Measurements from ENCODE around the gene FGFR3. TPM values are rescaled to one million over a fixed set of nuclear protein-coding genes. Genes with fewer than 3 reads are reported as not detected.

Gene FGFR3
- polyA plus RNA-seq, 4 donors = 70.0 to 150 (median 103) TPM

GRCh38 chr4:1785592-1785991, 7.5 kb upstream of the FGFR3 start:
- DNase-seq (ENCODE audit: low read depth in 4 of 4, low spot score in 2 of 4) = no peak

GRCh38 chr4:1786544-1787362, 6.3 kb upstream of the FGFR3 start:
- no peak for DNase-seq (ENCODE audit: low read depth in 4 of 4, low spot score in 2 of 4)

DNA sequence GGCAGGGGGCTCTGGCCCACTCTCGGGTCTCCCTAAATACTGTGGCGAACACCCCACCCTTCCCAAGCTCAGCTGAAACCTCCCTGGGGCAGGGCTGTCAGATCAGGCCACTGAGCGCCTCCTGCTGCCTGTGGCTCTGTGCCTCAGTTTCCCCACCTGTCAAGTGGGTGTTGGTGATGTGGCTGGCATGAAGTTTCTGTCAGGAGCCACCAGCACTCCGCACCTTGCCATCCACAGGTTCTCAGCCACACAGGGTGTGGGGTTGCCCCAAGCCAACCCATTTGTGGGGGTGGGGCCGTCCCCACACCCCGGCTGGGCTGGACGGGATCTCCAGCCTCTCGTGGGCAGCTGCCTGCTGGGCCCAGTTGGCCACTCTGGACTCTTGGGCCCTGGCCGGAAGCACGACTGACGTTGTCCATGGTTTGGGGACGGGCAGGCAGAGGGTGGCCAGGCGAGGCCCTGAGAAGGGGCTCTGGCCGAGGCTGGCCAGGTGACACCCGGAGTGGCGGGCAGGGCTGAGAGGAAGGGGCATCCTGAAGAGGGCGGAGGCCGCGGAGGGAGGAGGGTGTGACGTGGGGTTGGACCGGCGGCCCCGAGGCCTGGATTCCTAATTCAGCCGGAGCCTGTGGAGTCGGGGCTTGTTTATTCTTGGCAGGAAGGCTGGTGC, 5.5 kb upstream of the FGFR3 start:
- DNase-seq (ENCODE audit: low read depth in 4 of 4, low spot score in 2 of 4) = no peak

- no peak for DNase-seq (ENCODE audit: low read depth in 4 of 4, low spot score in 2 of 4)
Measured at GRCh38 chr4:1788254-1788973, 4.7 kb upstream of the FGFR3 start.

GRCh38 chr4:1789552-1789951, 3.5 kb upstream of the FGFR3 start:
- DNase-seq (ENCODE audit: low read depth in 4 of 4, low spot score in 2 of 4) = no peak

DNA sequence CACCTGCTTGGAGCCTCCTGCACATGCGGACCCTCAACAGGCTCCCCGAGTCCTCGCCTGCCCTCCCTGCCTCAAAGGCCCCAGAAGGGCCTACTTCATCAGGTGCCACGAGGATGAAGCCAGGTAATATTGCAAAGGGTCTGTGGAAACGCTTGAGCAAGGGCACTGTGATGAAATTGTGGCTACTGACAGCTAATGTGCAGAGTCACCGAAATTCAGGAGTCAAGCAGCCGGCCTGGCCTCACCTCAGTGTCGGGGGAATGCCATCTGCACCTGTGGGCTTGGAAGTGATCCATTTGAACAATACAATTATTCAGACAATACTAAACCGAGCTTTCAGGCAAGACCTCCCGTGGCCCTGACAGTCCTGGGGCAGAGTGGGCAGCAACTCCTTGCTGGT, 3.1 kb upstream of the FGFR3 start:
- no peak for DNase-seq (ENCODE audit: low read depth in 4 of 4, low spot score in 2 of 4)

- no peak for DNase-seq (ENCODE audit: low read depth in 4 of 4, low spot score in 2 of 4)
Measured at GRCh38 chr4:1792158-1792831, 798 bp upstream of the FGFR3 start.

GRCh38 chr4:1793496-1793840, 375 bp downstream of the FGFR3 start:
- no peak for DNase-seq (ENCODE audit: low read depth in 4 of 4, low spot score in 2 of 4)

DNA sequence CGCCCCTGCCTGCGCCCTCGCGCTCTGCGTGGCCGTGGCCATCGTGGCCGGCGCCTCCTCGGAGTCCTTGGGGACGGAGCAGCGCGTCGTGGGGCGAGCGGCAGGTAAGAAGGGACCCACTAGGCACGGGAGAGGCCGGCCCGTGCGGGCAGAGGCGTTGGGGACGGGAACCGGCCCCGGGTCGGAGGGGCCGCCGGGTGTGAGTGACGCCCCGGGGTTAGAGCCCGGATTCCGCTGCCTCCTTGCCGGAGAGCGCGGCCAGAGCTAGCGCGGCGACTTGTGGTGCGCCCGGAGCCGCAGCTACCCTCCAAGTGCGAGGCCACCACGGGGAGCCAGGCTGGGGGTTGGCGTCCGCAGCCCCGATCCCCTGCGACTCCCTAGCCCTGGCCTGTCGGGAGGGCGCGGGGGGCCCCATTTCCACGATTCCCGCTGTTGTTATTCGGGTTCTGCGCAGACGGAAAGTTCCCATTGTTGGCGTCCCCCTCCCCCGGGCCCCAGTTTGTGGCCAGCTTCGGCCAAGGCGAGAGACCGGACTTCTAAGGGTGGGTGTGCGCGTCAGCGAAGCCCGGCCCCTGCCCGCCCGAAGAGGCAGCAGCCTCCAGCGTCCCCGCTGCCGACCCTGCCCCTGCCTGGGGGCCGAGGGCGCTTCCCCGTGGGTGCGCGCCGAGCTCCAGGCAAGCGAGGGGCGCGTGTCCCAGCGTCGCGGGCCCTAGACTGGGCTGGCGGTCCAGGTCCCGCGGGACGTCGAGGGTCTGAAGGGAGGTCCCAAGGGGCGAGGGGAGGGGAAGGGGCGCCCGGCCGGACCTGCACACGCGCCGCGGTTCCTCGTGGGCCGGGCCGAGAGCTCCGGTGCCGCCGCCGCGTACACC, 1.1 kb downstream of the FGFR3 start:
- no peak for DNase-seq (ENCODE audit: low read depth in 4 of 4, low spot score in 2 of 4)

DNA sequence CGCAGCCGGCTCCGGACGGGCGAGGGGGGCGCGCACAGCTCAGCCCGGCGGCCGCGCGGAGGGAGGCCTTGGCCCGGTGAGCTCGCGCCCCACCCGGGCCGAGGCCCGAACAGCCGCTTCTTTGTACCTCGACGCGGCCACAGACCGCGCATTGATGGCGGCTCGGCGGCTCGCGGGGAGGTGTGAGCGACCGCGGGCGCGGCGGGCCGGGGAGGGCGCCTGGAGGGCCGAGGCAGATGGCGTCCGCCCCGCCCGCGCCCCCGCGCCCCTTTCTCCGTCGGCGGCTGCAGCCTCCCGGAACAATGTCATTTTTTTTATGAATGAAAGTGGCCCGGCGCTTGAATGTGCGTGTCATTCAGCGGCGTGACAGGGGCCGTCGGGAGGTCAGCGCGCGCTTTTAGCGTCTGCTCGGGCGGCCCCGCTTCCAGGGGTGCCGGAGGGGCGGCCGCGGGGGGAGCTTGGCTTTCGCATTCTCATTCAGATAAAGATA, 1.8 kb downstream of the FGFR3 start:
- no peak for DNase-seq (ENCODE audit: low read depth in 4 of 4, low spot score in 2 of 4)

DNA sequence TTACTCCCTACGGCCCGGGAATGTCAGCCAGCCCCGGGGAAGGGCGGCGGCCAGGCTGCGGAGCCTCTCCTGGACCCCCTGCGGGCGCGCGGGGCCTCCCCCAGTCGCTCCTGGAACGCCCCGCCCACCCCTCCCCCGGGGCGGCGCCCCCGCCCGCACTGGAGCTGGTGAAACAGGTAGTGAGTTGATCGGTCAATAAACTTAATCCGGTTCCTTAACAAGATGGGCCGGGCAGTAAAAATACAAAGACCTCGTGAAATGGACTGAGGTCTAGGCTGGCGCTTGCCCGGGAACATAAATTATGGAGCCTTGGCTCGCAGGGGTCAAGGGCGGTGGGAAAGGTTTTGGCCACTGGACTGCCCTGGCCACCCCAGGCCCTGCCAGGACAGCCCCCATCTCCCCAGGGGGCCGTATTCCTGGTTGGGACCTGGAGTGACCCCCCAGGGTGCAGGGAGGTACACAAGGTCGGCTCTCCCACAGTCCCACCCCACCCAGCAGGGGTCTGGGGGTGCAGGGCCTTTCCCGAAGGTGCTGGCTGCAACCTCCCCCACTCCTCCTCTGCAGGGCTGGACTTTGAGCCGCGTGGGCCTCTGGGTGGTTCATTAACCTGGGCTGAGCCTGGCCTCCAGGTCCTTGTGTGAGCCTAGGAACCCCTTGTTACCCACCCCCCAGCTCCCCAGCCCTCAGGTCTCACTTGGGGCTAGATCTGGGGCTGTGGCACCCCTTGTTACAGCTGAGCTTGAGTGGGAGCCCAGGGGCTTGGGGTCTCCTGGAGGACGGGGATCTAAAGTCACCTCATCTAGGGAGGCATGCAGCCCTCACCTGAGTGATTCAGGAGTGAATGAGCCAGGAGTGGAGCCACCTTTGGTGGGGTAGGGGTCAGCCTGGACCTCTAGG, 2.5 kb downstream of the FGFR3 start:
- no peak for DNase-seq (ENCODE audit: low read depth in 4 of 4, low spot score in 2 of 4)

DNA sequence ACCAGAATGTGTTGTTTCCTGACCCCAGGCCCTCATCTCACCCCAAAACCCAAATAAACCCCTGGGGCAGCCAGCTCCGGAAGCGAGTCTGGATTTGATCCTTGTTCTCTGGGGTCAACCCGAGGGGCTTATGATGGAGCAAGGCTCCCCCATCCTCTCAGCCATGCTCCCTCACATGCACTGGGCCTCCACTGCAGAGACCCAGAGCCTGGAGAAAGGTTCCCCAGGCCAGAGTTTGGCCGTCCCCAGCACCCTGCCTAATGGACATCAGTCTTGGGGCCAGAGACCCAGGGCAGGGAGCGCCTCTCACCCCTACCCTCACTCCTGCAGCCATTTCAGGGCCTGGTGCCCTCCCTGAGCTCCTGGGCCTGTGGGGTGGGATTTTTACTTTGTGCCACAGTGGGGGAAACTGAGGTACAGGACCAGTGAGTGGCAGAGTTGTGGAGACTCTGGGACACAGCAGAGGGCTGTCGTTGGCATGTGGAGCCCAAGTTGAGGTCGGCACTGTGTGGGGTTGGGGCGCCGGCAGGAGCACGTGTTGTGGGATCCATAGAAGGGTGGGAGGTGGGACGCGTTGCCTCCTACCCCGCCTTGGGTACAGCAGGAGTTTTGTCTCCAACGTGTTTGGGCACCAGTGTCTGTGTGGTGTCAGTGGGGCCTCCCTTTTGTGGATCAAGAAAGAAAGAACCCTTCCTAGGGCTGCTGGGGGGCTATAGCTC, 3.6 kb downstream of the FGFR3 start:
- no peak for DNase-seq (ENCODE audit: low read depth in 4 of 4, low spot score in 2 of 4)

DNA sequence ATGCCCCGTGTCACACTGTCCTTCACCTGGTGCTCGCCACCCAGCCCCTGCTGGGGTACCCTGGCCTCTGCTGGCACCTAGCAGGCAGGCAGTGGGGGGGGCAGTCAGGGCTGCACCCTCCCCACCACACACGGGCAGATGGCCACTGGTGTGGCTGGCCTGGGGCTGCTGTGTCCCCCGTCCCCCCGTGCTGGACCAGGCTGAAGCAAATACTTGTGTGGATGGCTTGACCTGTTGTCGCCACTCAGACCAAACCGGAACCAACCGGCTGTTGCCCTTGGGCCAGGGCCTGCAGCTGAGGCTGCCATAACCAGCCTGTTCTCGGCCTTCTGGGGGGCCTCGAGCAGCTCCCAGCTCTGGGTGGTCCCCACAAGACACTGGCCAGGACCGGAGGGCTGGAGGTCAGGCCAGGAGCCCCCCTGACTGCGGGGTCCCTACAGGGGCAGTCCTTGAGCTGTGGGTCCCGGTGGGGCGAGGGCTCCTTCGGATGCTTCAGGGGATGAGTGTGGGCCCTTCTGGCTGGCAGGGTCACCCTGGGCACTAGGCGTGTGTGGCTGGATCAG, 4.3 kb downstream of the FGFR3 start:
- DNase-seq (ENCODE audit: low read depth in 4 of 4, low spot score in 2 of 4) = no peak

- no peak for DNase-seq (ENCODE audit: low read depth in 4 of 4, low spot score in 2 of 4)
Measured at GRCh38 chr4:1797861-1798579, 4.9 kb downstream of the FGFR3 start.

DNA sequence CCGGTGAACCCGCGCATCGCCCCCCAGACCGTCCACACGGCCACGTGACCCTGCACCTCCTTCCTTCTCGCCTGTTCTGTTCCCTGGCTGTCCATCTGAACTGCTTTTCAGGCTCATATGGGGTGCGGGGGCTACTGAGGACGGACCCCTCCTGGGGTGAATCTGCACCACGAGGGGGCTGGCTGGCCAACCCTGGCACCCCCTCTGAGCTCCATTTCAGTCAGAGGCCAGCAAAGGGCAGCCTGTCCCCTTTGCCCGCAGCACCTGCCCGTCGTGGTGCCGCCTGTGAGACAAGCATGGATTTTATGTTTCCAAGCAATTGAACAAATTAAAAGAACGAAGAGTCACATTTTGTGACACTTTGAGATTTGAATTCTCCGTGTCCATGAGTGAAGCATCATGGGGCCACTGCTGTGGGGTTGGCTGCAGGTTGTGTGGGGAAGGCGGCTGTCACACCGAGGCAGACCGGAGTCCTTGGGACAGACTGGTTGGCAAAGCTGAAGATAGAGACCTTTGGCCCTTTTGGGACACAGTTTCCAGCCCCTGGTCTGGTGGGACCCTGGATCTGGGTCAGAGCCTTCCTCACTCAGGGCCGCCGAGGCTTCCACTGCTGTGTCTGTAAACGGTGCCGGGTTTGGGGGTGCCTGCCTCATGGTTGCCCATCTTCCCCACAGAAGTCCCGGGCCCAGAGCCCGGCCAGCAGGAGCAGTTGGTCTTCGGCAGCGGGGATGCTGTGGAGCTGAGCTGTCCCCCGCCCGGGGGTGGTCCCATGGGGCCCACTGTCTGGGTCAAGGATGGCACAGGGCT, 5.7 kb downstream of the FGFR3 start:
- DNase-seq (ENCODE audit: low read depth in 4 of 4, low spot score in 2 of 4) = no peak

Data from left renal cortex interstitium (tissue), 4 donors.